Measurements from ENCODE around the gene SLC17A6.
A peak's percentile ranks its signal among the peaks of the same experiment; 100 is the strongest.

The SLC17A6 gene

GRCh38 chr11:22343371-22344032 lies 5.3 kb downstream of the SLC17A6 start:
- no peak for TF ChIP-seq POLR2AphosphoS5 (IDR thresholded peaks at IDR 0.05; ENCODE audit: low read depth, low read length)
- no peak for TF ChIP-seq TAF1 (IDR thresholded peaks at IDR 0.05; ENCODE audit: borderline replicate concordance, insufficient read depth, low read length)
- no peak for TF ChIP-seq SIN3A (IDR thresholded peaks at IDR 0.05; ENCODE audit: borderline replicate concordance, insufficient read depth, low read length)
- no peak for TF ChIP-seq FOXP2 (optimal IDR thresholded peaks at IDR 0.05; ENCODE audit: borderline replicate concordance, extremely low read depth, extremely low read length, insufficient read depth)
- no peak for TF ChIP-seq REST (IDR thresholded peaks at IDR 0.05; ENCODE audit: insufficient read depth in 1 of 2, low read depth in 2 of 2, low read length in 2 of 2)

- no peak for TF ChIP-seq FOXP2 (optimal IDR thresholded peaks at IDR 0.05; ENCODE audit: borderline replicate concordance, extremely low read depth, extremely low read length, insufficient read depth)
- TF ChIP-seq SIN3A (IDR thresholded peaks at IDR 0.05; ENCODE audit: borderline replicate concordance, insufficient read depth, low read length) = no peak
- TF ChIP-seq REST (IDR thresholded peaks at IDR 0.05; ENCODE audit: insufficient read depth in 1 of 2, low read depth in 2 of 2, low read length in 2 of 2) = no peak
- no peak for TF ChIP-seq TAF1 (IDR thresholded peaks at IDR 0.05; ENCODE audit: borderline replicate concordance, insufficient read depth, low read length)
- no peak for TF ChIP-seq POLR2AphosphoS5 (IDR thresholded peaks at IDR 0.05; ENCODE audit: low read depth, low read length)
These were observed 5.9 kb downstream of the SLC17A6 start for GRCh38 chr11:22344081-22344480.

GRCh38 chr11:22346282-22346681 lies 8.1 kb downstream of the SLC17A6 start:
- TF ChIP-seq TAF1 (IDR thresholded peaks at IDR 0.05; ENCODE audit: borderline replicate concordance, insufficient read depth, low read length) = no peak
- TF ChIP-seq REST (IDR thresholded peaks at IDR 0.05; ENCODE audit: insufficient read depth in 1 of 2, low read depth in 2 of 2, low read length in 2 of 2) = no peak
- no peak for TF ChIP-seq FOXP2 (optimal IDR thresholded peaks at IDR 0.05; ENCODE audit: borderline replicate concordance, extremely low read depth, extremely low read length, insufficient read depth)
- TF ChIP-seq SIN3A (IDR thresholded peaks at IDR 0.05; ENCODE audit: borderline replicate concordance, insufficient read depth, low read length) = no peak
- no peak for TF ChIP-seq POLR2AphosphoS5 (IDR thresholded peaks at IDR 0.05; ENCODE audit: low read depth, low read length)

GRCh38 chr11:22347857-22348487 lies 9.8 kb downstream of the SLC17A6 start:
- TF ChIP-seq POLR2AphosphoS5 (IDR thresholded peaks at IDR 0.05; ENCODE audit: low read depth, low read length) (no peak), REST (IDR thresholded peaks at IDR 0.05; ENCODE audit: insufficient read depth in 1 of 2, low read depth in 2 of 2, low read length in 2 of 2) (peak; percentile 76 to 90)
